ENCODE results near the gene LTA4H. TPM values are rescaled to one million over a fixed set of nuclear protein-coding genes. Genes with fewer than 3 reads are reported as not detected.
A peak's percentile ranks its signal among the peaks of the same experiment; 100 is the strongest.

Gene LTA4H
- total RNA-seq, 1 donor from 2014 or later = 69.4 TPM

- Mint-ChIP-seq H3K27me3 (ENCODE audit: unreplicated experiment) (no peaks in the 10 kb centered on the region), H3K36me3 (ENCODE audit: unreplicated experiment) (no peaks in the 10 kb centered on the region), H3K27ac (ENCODE audit: unreplicated experiment) (no peak overlapping the region), H3K9me3 (ENCODE audit: unreplicated experiment) (no peaks in the 10 kb centered on the region), H3K4me3 (ENCODE audit: unreplicated experiment) (no peak overlapping the region), H3K4me1 (ENCODE audit: unreplicated experiment) (peaks cover 3% of the 10 kb centered on the region)
- no peak for DNase-seq (ENCODE audit: extremely low spot score, unreplicated experiment)
- TF ChIP-seq CTCF (IDR thresholded peaks at IDR 0.05) = no peak
Measured at GRCh38 chr12:96036765-96037455, 1.5 kb upstream of the LTA4H start.

GRCh38 chr12:96034621-96035282 lies 635 bp downstream of the LTA4H start:
- no peak for TF ChIP-seq CTCF (IDR thresholded peaks at IDR 0.05)
- Mint-ChIP-seq H3K27me3 (ENCODE audit: unreplicated experiment) (no peaks in the 10 kb centered on the region), H3K27ac (ENCODE audit: unreplicated experiment) (no peak overlapping the region), H3K4me3 (ENCODE audit: unreplicated experiment) (no peak overlapping the region), H3K4me1 (ENCODE audit: unreplicated experiment) (peaks cover 3% of the 10 kb centered on the region), H3K9me3 (ENCODE audit: unreplicated experiment) (no peaks in the 10 kb centered on the region), H3K36me3 (ENCODE audit: unreplicated experiment) (no peaks in the 10 kb centered on the region)
- DNase-seq (ENCODE audit: extremely low spot score, unreplicated experiment) = no peak

GRCh38 chr12:96033549-96034389 lies 1.6 kb downstream of the LTA4H start:
- no peak for DNase-seq (ENCODE audit: extremely low spot score, unreplicated experiment)
- TF ChIP-seq CTCF (IDR thresholded peaks at IDR 0.05) = no peak
- Mint-ChIP-seq H3K9me3 (ENCODE audit: unreplicated experiment) (no peaks in the 10 kb centered on the region), H3K27me3 (ENCODE audit: unreplicated experiment) (no peaks in the 10 kb centered on the region), H3K27ac (ENCODE audit: unreplicated experiment) (no peak overlapping the region), H3K36me3 (ENCODE audit: unreplicated experiment) (no peaks in the 10 kb centered on the region), H3K4me1 (ENCODE audit: unreplicated experiment) (peaks cover 3% of the 10 kb centered on the region), H3K4me3 (ENCODE audit: unreplicated experiment) (peak overlapping the region; percentile 24)

GRCh38 chr12:96029826-96030225 lies 5.6 kb downstream of the LTA4H start:
- Mint-ChIP-seq H3K4me1 (ENCODE audit: unreplicated experiment) (peaks cover 3% of the 10 kb centered on the region), H3K36me3 (ENCODE audit: unreplicated experiment) (peaks cover 14% of the 10 kb centered on the region), H3K27ac (ENCODE audit: unreplicated experiment) (no peak overlapping the region), H3K4me3 (ENCODE audit: unreplicated experiment) (no peak overlapping the region), H3K27me3 (ENCODE audit: unreplicated experiment) (no peaks in the 10 kb centered on the region), H3K9me3 (ENCODE audit: unreplicated experiment) (no peaks in the 10 kb centered on the region)
- TF ChIP-seq CTCF (IDR thresholded peaks at IDR 0.05) = no peak
- DNase-seq (ENCODE audit: extremely low spot score, unreplicated experiment) = no peak

- Mint-ChIP-seq H3K9me3 (ENCODE audit: unreplicated experiment) (no peaks in the 10 kb centered on the region), H3K4me3 (ENCODE audit: unreplicated experiment) (no peak overlapping the region), H3K4me1 (ENCODE audit: unreplicated experiment) (peaks cover 3% of the 10 kb centered on the region), H3K27me3 (ENCODE audit: unreplicated experiment) (no peaks in the 10 kb centered on the region), H3K36me3 (ENCODE audit: unreplicated experiment) (peaks cover 21% of the 10 kb centered on the region), H3K27ac (ENCODE audit: unreplicated experiment) (no peak overlapping the region)
- no peak for TF ChIP-seq CTCF (IDR thresholded peaks at IDR 0.05)
- DNase-seq (ENCODE audit: extremely low spot score, unreplicated experiment) = no peak
Measured at GRCh38 chr12:96028538-96028937, 6.8 kb downstream of the LTA4H start.
